Measurements from ENCODE around the gene GOLGA8A. TPM values are rescaled to one million over a fixed set of nuclear protein-coding genes. Genes with fewer than 3 reads are reported as not detected.

GOLGA8A gene, protein sequence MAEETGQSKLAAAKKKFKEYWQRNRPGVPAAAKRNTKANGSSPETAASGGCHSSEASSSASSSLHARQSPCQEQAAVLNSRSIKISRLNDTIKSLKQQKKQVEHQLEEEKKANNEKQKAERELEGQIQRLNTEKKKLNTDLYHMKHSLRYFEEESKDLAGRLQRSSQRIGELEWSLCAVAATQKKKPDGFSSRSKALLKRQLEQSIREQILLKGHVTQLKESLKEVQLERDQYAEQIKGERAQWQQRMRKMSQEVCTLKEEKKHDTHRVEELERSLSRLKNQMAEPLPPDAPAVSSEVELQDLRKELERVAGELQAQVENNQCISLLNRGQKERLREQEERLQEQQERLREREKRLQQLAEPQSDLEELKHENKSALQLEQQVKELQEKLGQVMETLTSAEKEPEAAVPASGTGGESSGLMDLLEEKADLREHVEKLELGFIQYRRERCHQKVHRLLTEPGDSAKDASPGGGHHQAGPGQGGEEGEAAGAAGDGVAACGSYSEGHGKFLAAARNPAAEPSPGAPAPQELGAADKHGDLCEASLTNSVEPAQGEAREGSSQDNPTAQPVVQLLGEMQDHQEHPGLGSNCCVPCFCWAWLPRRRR
- total RNA-seq = 30.9 and 39.6 TPM in 2 replicates

DNA sequence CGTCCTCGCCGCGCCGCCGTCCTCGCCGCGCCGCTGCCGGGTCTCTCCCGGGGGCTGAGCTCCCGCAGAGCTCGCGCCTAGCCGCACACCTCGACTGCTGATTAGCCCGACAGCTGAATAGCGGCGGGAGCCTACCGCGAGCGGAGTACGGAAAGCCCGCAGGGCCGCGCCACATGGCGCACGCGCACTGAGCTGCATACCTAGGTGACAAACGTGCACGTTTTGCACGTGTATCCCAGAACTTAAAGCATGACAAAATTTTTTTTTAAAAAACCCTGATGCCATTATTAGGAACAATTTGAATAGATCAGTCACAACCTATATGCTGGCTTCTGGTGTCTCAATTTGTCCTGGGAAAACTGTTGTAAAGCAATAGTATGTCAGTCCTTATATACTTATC, at the start of gene GOLGA8A:
GOLGA8A (minus strand) TSS at position 122 of the 400 bp plus-strand sequence. CDS start 48,117 bp downstream, outside the sequence.

Other genes with a start within 250 kb of the GOLGA8A start
- 41.4 and 49.5 TPM in 2 replicates for gene KATNBL1, start 227.7 kb downstream of the GOLGA8A start, total RNA-seq
- 140 and 145 TPM in 2 replicates for gene EMC4, start 212.8 kb downstream of the GOLGA8A start, total RNA-seq
- gene SLC12A6, start 100.0 kb downstream of the GOLGA8A start, total RNA-seq = 31.4 and 39.0 TPM in 2 replicates
- gene NOP10, start 94.7 kb downstream of the GOLGA8A start, total RNA-seq = 159 and 172 TPM in 2 replicates
- gene NUTM1, start 94.5 kb downstream of the GOLGA8A start, total RNA-seq = not detected in 2 replicates
- 8.8 and 10.1 TPM in 2 replicates for gene LPCAT4, start 70.6 kb downstream of the GOLGA8A start, total RNA-seq
- gene GOLGA8B, start 145.8 kb upstream of the GOLGA8A start, total RNA-seq = 41.8 and 44.4 TPM in 2 replicates